H1 (cell line): ENCODE measurements around the gene LAMP1. TPM values are rescaled to one million over a fixed set of nuclear protein-coding genes. Genes with fewer than 3 reads are reported as not detected.

ENCODE experiments used
- CTCF ChIA-PET: fragments of 300-600 bp; sonication (Branson Sonifier 250); formaldehyde crosslinking; loops from one replicate; lab custom pipeline; 2021; ENCODE audit not compliant: partially characterized antibody; lab: Charles Lee
- POLR2A ChIA-PET: fragments of 300-600 bp; sonication (Branson Sonifier 250); formaldehyde crosslinking; loops from one replicate; lab custom pipeline; 2021; ENCODE audit warnings: inconsistent platforms; ENCODE audit not compliant: partially characterized antibody; lab: Charles Lee
- DNase-seq, 2 experiments: peaks; one replicate each; pipeline versions ENCODE4 v3.0.0 to v3.0.0-alpha.2; 2010 to 2022; ENCODE audit warnings: low spot score in 2 of 2, low read depth in 1 of 2, mixed read lengths in 1 of 2
- FAIRE-seq: peaks from 2 replicates; lab custom pipeline; 2011; peaks lifted over from hg19 to GRCh38; lab: Jason Lieb, UNC
- H2AFZ ChIP-seq: 2 replicates; pipeline ENCODE4 v1.8.1; 2012; ENCODE audit warnings: low read length, inconsistent platforms
- H2AK5ac ChIP-seq: 2 replicates; pipeline ENCODE4 v1.6.1; 2013; ENCODE audit warnings: low read depth, low read length
- H2BK120ac ChIP-seq: replicated peaks from 2 replicates; pipeline ENCODE3; 2013; ENCODE audit warnings: low read depth, low read length, inconsistent platforms
- H2BK12ac ChIP-seq: 2 replicates; pipeline ENCODE4 v1.6.1; 2013; ENCODE audit warnings: low read depth, low read length
- H2BK15ac ChIP-seq: 2 replicates; pipeline ENCODE4 v1.6.1; 2013; ENCODE audit warnings: low read length
- H2BK20ac ChIP-seq: 2 replicates; pipeline ENCODE4 v1.6.1; 2013; ENCODE audit warnings: low read length
- H2BK5ac ChIP-seq: 2 replicates; pipeline ENCODE4 v1.6.1; 2013; ENCODE audit warnings: low read depth, low read length
- H3K14ac ChIP-seq: 2 replicates; pipeline ENCODE4 v1.6.1; 2013; ENCODE audit warnings: inconsistent platforms; ENCODE audit not compliant: insufficient read length
- H3K18ac ChIP-seq: 2 replicates; pipeline ENCODE4 v1.6.1; 2013; ENCODE audit warnings: low read length; ENCODE audit errors: extremely low read depth
- H3K23ac ChIP-seq: 2 replicates; pipeline ENCODE4 v1.6.1; 2013; ENCODE audit warnings: inconsistent platforms; ENCODE audit not compliant: insufficient read length
- H3K23me2 ChIP-seq: 2 replicates; pipeline ENCODE4 v1.6.1; 2013; ENCODE audit warnings: low read depth, low read length
- H3K27ac ChIP-seq: 2 replicates; pipeline ENCODE4 v1.6.1; 2011; ENCODE audit warnings: low read depth, low read length, inconsistent platforms
- H3K27me3 ChIP-seq, 4 experiments: replicated peaks in 1 of 4; 1 replicate in 1 of 4; 2 replicates in 3 of 4; pipeline versions ENCODE4 v1.6.1 to v1.8.1; 2011 to 2013; ENCODE audit warnings: low read length in 3 of 4, mild to moderate bottlenecking in 3 of 4, inconsistent platforms in 2 of 4, mixed read lengths in 2 of 4, moderate library complexity in 1 of 4; ENCODE audit not compliant: control insufficient read depth in 3 of 4, insufficient read depth in 3 of 4; ENCODE audit errors: extremely low read depth in 1 of 4
- H3K36me3 ChIP-seq, 4 experiments: 2 replicates each; pipeline versions ENCODE4 v1.6.1 to v1.8.1; 2011 to 2013; ENCODE audit warnings: mild to moderate bottlenecking in 4 of 4, low read length in 3 of 4, moderate library complexity in 2 of 4, control low read depth in 1 of 4, inconsistent platforms in 1 of 4; ENCODE audit not compliant: insufficient read depth in 4 of 4, control insufficient read depth in 2 of 4
- H3K4ac ChIP-seq: replicated peaks from 2 replicates; pipeline ENCODE3; 2013; ENCODE audit warnings: low read length, low read depth, mixed read lengths, inconsistent platforms; ENCODE audit not compliant: insufficient read length
- H3K4me1 ChIP-seq, 4 experiments: replicated peaks in 1 of 4; 1 replicate in 1 of 4; 2 replicates in 3 of 4; pipeline versions ENCODE4 v1.6.1 to v1.8.1; 2011 to 2013; ENCODE audit warnings: low read length in 3 of 4, inconsistent platforms in 2 of 4, mixed read lengths in 1 of 4; ENCODE audit not compliant: insufficient read depth in 4 of 4, control insufficient read depth in 3 of 4
- H3K4me2 ChIP-seq, 2 experiments: 2 replicates each; pipeline versions ENCODE4 v1.6.1 to v1.8.1; 2011 to 2013; ENCODE audit warnings: low read depth in 2 of 2, low read length in 2 of 2, control low read depth in 1 of 2, inconsistent platforms in 1 of 2, mild to moderate bottlenecking in 1 of 2; ENCODE audit not compliant: insufficient read depth in 1 of 2
- H3K4me3 ChIP-seq, 4 experiments: fragments of 200-600, 300-600 bp in 1 of 4; sonication (generic), shearing (Covaris generic), sonication (Bioruptor Twin) in 1 of 4; 2 replicates each; pipeline versions ENCODE4 v1.5.1 to v1.8.1; 2011 to 2016; ENCODE audit warnings: low read length in 4 of 4, low read depth in 3 of 4, control low read depth in 2 of 4, inconsistent platforms in 2 of 4, mild to moderate bottlenecking in 2 of 4, mixed read lengths in 1 of 4, moderate library complexity in 1 of 4; ENCODE audit not compliant: insufficient read depth in 2 of 4; ENCODE audit errors: extremely low read depth in 1 of 4
- H3K56ac ChIP-seq: replicated peaks from 2 replicates; pipeline ENCODE3; 2013; ENCODE audit warnings: low read depth, mild to moderate bottlenecking, mixed read lengths, low read length, inconsistent platforms; ENCODE audit not compliant: insufficient read length
- H3K79me1 ChIP-seq: 2 replicates; pipeline ENCODE4 v1.6.1; 2013; ENCODE audit warnings: low read depth, low read length, control low read depth
- H3K79me2 ChIP-seq, 2 experiments: 2 replicates each; pipeline versions ENCODE4 v1.6.1 to v1.8.1; 2012 to 2013; ENCODE audit warnings: low read length in 2 of 2, mild to moderate bottlenecking in 2 of 2, inconsistent platforms in 1 of 2; ENCODE audit not compliant: insufficient read depth in 2 of 2, control insufficient read depth in 1 of 2
- H3K9ac ChIP-seq, 4 experiments: replicated peaks in 1 of 4; 1 replicate in 1 of 4; 2 replicates in 3 of 4; pipeline versions ENCODE4 v1.6.1 to v1.8.1; 2011 to 2013; ENCODE audit warnings: low read depth in 3 of 4, low read length in 3 of 4, control low read depth in 2 of 4, mild to moderate bottlenecking in 2 of 4, moderate library complexity in 2 of 4, inconsistent platforms in 1 of 4; ENCODE audit errors: extremely low read depth in 1 of 4
- H3K9me3 ChIP-seq, 2 experiments: 2 replicates each; pipeline versions ENCODE4 v1.6.1 to v1.8.1; 2012 to 2013; ENCODE audit warnings: mild to moderate bottlenecking in 2 of 2, moderate library complexity in 2 of 2, control low read depth in 1 of 2, inconsistent platforms in 1 of 2, low read depth in 1 of 2, low read length in 1 of 2, mixed read lengths in 1 of 2; ENCODE audit not compliant: insufficient read depth in 2 of 2
- H4K20me1 ChIP-seq, 2 experiments: replicated peaks in 1 of 2; 2 replicates each; pipeline versions ENCODE3 to v1.8.1; 2011 to 2013; ENCODE audit warnings: inconsistent platforms in 2 of 2, low read length in 2 of 2, mild to moderate bottlenecking in 1 of 2; ENCODE audit not compliant: insufficient read depth in 2 of 2, control insufficient read depth in 1 of 2
- H4K5ac ChIP-seq: 2 replicates; pipeline ENCODE4 v1.6.1; 2013; ENCODE audit warnings: low read length, low read depth, mixed read lengths, inconsistent platforms; ENCODE audit not compliant: insufficient read length
- H4K8ac ChIP-seq: 2 replicates; pipeline ENCODE4 v1.8.0; 2013; ENCODE audit warnings: mild to moderate bottlenecking, moderate library complexity, low read length, inconsistent platforms; ENCODE audit not compliant: insufficient read depth; ENCODE audit errors: extremely low read depth
- H4K91ac ChIP-seq: replicated peaks from 2 replicates; pipeline ENCODE3; 2013; ENCODE audit warnings: low read length, mixed read lengths, inconsistent platforms; ENCODE audit not compliant: insufficient read length
- BCL11A ChIP-seq, 2 experiments: IDR thresholded peaks; one replicate each; pipeline ENCODE4 v1.6.1; 2011; ENCODE audit warnings: low read depth in 2 of 2, low read length in 2 of 2, mild to moderate bottlenecking in 2 of 2
- BRCA1 ChIP-seq: IDR thresholded peaks from 2 replicates; pipeline ENCODE4 v1.6.1; 2012; ENCODE audit warnings: low read depth, low read length, improper control_type of control experiment
- CBX5 ChIP-seq: fragments of 300-800, 300-1000 bp; sonication (generic); IDR thresholded peaks from 2 replicates; pipeline ENCODE4 v1.7.1; 2016; ENCODE audit warnings: antibody characterized with exemption, low read length, low read depth
- CHD1 ChIP-seq: IDR thresholded peaks from 2 replicates; pipeline ENCODE4 v1.6.1; 2012; ENCODE audit warnings: low read depth, low read length, improper control_type of control experiment
- EGR1 ChIP-seq: IDR thresholded peaks from 2 replicates; pipeline ENCODE4 v1.6.1; 2011; ENCODE audit warnings: low read depth, low read length, borderline replicate concordance
- EZH2 ChIP-seq: fragments of 200-600 bp; sonication (generic); IDR thresholded peaks from 2 replicates; pipeline ENCODE4 v1.7.1; 2012; ENCODE audit warnings: low read depth, mild to moderate bottlenecking, moderate library complexity, low read length, inconsistent platforms; ENCODE audit not compliant: severe bottlenecking
- HDAC6 ChIP-seq: IDR thresholded peaks from one replicate; pipeline ENCODE4 v1.7.1; 2012; ENCODE audit warnings: low read depth, mild to moderate bottlenecking, inconsistent platforms, low read length, moderate library complexity
- NRF1 ChIP-seq: IDR thresholded peaks from 2 replicates; pipeline ENCODE4 v1.6.1; 2011; ENCODE audit warnings: mild to moderate bottlenecking, low read depth, low read length, improper control_type of control experiment
- PHF8 ChIP-seq: fragments of 200-600 bp; sonication (generic); conservative IDR thresholded peaks from 2 replicates; pipeline ENCODE4 v1.7.1; 2012; ENCODE audit warnings: low read depth, mild to moderate bottlenecking, inconsistent platforms, low read length, moderate library complexity
- RXRA ChIP-seq: IDR thresholded peaks from 2 replicates; pipeline ENCODE4 v1.6.1; 2011; ENCODE audit warnings: low read depth, mild to moderate bottlenecking, low read length, moderate library complexity; ENCODE audit not compliant: insufficient read depth
- SP2 ChIP-seq: IDR thresholded peaks from 2 replicates; pipeline ENCODE4 v1.6.1; 2012; ENCODE audit warnings: mild to moderate bottlenecking, low read length, inconsistent platforms
- TAF7 ChIP-seq: optimal IDR thresholded peaks from 2 replicates; pipeline ENCODE3; 2011; ENCODE audit warnings: low read depth, mild to moderate bottlenecking, inconsistent platforms, low read length, moderate library complexity, borderline replicate concordance
- YY1 ChIP-seq: IDR thresholded peaks from 2 replicates; pipeline ENCODE4 v1.6.1; 2011; ENCODE audit warnings: low read depth, mild to moderate bottlenecking, low read length
- WGBS, 2 experiments: shearing (Covaris generic) in 1 of 2; methylation state at CpG; one replicate each; pipeline versions ENCODE4 v1.1.6 to v1.1.7; 2013 to 2015; ENCODE audit warnings: low lambda C conversion rate in 2 of 2, mixed read lengths in 2 of 2, inconsistent platforms in 1 of 2, low coverage in 1 of 2, missing lambda C conversion rate in 1 of 2; ENCODE audit not compliant: insufficient replicate concordance in 2 of 2, insufficient coverage in 1 of 2, insufficient read length in 1 of 2; ENCODE audit errors: extremely low coverage in 1 of 2, missing lambda C conversion rate in 1 of 2; 5-methylcytosine and 5-hydroxymethylcytosine counted together
- polyA plus RNA-seq, 7 experiments: library from polyadenylated mRNA; depleted of rRNA in 3 of 7; stranded (reverse) in 5 of 7; unstranded in 2 of 7; fragments of >200 nt in 5 of 7; fragments of 200-250 nt in 2 of 7; gene quantifications; 1 replicate in 5 of 7; 2 replicates in 1 of 7; 4 replicates in 1 of 7; pipeline versions ENCODE4 v1.2.1 to v1.2.3, GENCODE V29; 2011 to 2013; ENCODE audit warnings: missing spikeins in 2 of 7, mixed read lengths in 2 of 7
- total RNA-seq: library from RNA; stranded (reverse); fragmentation: NEBNext Ultra II Directional; extraction: Animal tissue kit (Norgen Biotek cat#: 25700); gene quantifications from 2 replicates; pipeline ENCODE4 v1.2.1, GENCODE V29; 2021
- TF ChIP-seq, protein P1 (sequence below): IDR thresholded peaks from 2 replicates; pipeline ENCODE4 v1.6.1; 2012; ENCODE audit warnings: inconsistent platforms

The LAMP1 gene
- total and polyA plus RNA-seq, 2 of the 8 experiments (the other 6 are each of a cell fraction or from before 2014, with no cell fraction given): 97.6 to 140 TPM

DNA sequence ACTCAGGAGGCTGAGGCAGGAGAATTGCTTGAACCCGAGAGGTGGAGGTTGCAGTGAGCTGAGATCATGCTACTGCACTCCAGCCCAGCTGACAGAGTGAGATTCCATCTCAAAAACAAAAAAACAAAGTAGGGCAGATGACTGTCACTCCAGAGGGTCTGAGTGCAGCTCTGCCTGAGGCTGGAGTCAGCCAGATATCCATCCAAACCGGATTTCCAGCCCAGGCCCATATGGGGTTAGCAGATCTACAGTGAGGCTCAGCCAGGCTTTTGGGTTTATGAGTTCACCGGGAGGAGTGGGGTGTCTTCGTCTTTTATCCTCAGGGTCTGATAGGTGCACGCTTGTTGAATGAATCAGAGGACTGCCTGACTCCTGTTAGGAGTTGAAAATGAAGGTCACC lies 19.0 kb downstream of the LAMP1 start:
- H4K5ac ChIP-seq: no peak overlapping the region
- H3K9ac ChIP-seq: no peak overlapping the region
- H3K36me3 ChIP-seq: peaks cover 4 to 30% (median 17%) of the 10 kb centered on the region in 4 experiments; a peak in 7 of 8 replicates
- H2BK15ac ChIP-seq: no peak overlapping the region
- H3K23ac ChIP-seq: no peak overlapping the region
- H2BK120ac ChIP-seq: no peak overlapping the region
- DNase-seq (no peak), FAIRE-seq (no peak)
- no peak overlapping the region for H2AFZ ChIP-seq
- no peak overlapping the region for H2BK12ac ChIP-seq
- H2BK5ac ChIP-seq: no peak overlapping the region
- H2AK5ac ChIP-seq: no peak overlapping the region
- no peaks in the 10 kb centered on the region for H3K9me3 ChIP-seq
- no peaks in the 10 kb centered on the region for H3K27me3 ChIP-seq
- ChIA-PET CTCF (interaction anchor here (0.6 to 1.3 kb wide), 5 partner anchors 11 to 383 kb away, joined by 3 to 6 read pairs (median 3); no protein-coding TSS in a partner anchor), POLR2A (interaction anchor here (1.1 kb wide), 2 partner anchors 9 to 12 kb away, joined by 3 to 4 read pairs; no protein-coding TSS in a partner anchor)
- H3K79me1 ChIP-seq: no peaks in the 10 kb centered on the region; the same call in 1 of the 2 replicates
- WGBS, 2 experiments: 88% methylated on average over 5 of the region's 5 CpGs; no CpG with 5 or more reads in 1 of the 2 experiments
- no peak overlapping the region for H3K4ac ChIP-seq
- no peak overlapping the region for H3K4me2 ChIP-seq
- H4K8ac ChIP-seq: no peak overlapping the region
- peaks cover 6 to 15% of the 10 kb centered on the region in 2 experiments for H4K20me1 ChIP-seq
- no peak overlapping the region for H3K4me3 ChIP-seq
- no peak overlapping the region for H4K91ac ChIP-seq
- H2BK20ac ChIP-seq: no peak overlapping the region
- no peak overlapping the region for H3K56ac ChIP-seq
- H3K4me1 ChIP-seq: no peaks in the 10 kb centered on the region; a peak in 1 of 7 replicates
- no peak overlapping the region for H3K27ac ChIP-seq
- H3K79me2 ChIP-seq: peaks cover 0 to 9% of the 10 kb centered on the region in 2 experiments; a peak in 1 of 4 replicates
- H3K18ac ChIP-seq: no peak overlapping the region
- H3K23me2 ChIP-seq: no peaks in the 10 kb centered on the region
- no peak overlapping the region for H3K14ac ChIP-seq
- TF ChIP-seq, protein P1, sequence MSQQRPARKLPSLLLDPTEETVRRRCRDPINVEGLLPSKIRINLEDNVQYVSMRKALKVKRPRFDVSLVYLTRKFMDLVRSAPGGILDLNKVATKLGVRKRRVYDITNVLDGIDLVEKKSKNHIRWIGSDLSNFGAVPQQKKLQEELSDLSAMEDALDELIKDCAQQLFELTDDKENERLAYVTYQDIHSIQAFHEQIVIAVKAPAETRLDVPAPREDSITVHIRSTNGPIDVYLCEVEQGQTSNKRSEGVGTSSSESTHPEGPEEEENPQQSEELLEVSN: no peak
- TF ChIP-seq HDAC6: no peak
- TF ChIP-seq CBX5: no peak
- TF ChIP-seq BRCA1: no peak
- TF ChIP-seq EZH2: no peak
- no peak for TF ChIP-seq RXRA
- no peak for TF ChIP-seq EGR1
- no peak for TF ChIP-seq BCL11A (IDR thresholded peaks at IDR 0.05; ENCODE audit: low read depth in 2 of 2, low read length in 2 of 2)
- TF ChIP-seq SP2: no peak
- no peak for TF ChIP-seq TAF7
- no peak for TF ChIP-seq NRF1
- no peak for TF ChIP-seq CHD1
- no peak for TF ChIP-seq YY1
- no peak for TF ChIP-seq PHF8
